ENCODE data around the gene ARRDC2. TPM values are rescaled to one million over a fixed set of nuclear protein-coding genes. Genes with fewer than 3 reads are reported as not detected.

ARRDC2 gene
- total RNA-seq, 2 donors from 2014 or later: 57.1 to 75.9 TPM

- WGBS: 45% methylated on average over 17 of the region's 17 CpGs
- H3K4me1 ChIP-seq (replicated peaks): no peaks in the 10 kb centered on the region
- peak; percentile 56 for DNase-seq (ENCODE audit: low spot score)
Observed at GRCh38 chr19:18013210-18014111, 5.5 kb downstream of the ARRDC2 start.

GRCh38 chr19:18014197-18014596 is 6.2 kb downstream of the ARRDC2 start:
- intact Hi-C loops (cut with DNase I): no loop called here
- H3K27me3 ChIP-seq (replicated peaks; ENCODE audit: insufficient read depth): no peaks in the 10 kb centered on the region
- H3K4me1 ChIP-seq (replicated peaks): no peaks in the 10 kb centered on the region
- no peak overlapping the region for H3K4me3 ChIP-seq
- 80% methylated on average over 6 of the region's 6 CpGs for WGBS
- no peak for DNase-seq (ENCODE audit: low spot score)
- no peaks in the 10 kb centered on the region for H3K9me3 ChIP-seq
- peak overlapping the region; percentile 58 to 61 for H3K27ac ChIP-seq
- TF ChIP-seq CTCF (IDR thresholded peaks at IDR 0.05): no peak
- no peak for TF ChIP-seq POLR2AphosphoS5 (IDR thresholded peaks at IDR 0.05)
- H3K36me3 ChIP-seq: peaks cover 9 to 15% of the 10 kb centered on the region in 2 donors

More at GRCh38 chr19:18013210-18014111, 5.5 kb downstream of the ARRDC2 start:
- peak overlapping the region; percentile 58 to 61 for H3K27ac ChIP-seq
- H3K9me3 ChIP-seq: no peaks in the 10 kb centered on the region
- peak; percentile 43 for TF ChIP-seq POLR2AphosphoS5 (IDR thresholded peaks at IDR 0.05)
- no peak for TF ChIP-seq POLR2A (IDR thresholded peaks at IDR 0.05)
- no peak for TF ChIP-seq CTCF (IDR thresholded peaks at IDR 0.05)
- H3K27me3 ChIP-seq (replicated peaks; ENCODE audit: insufficient read depth): no peaks in the 10 kb centered on the region
- H3K36me3 ChIP-seq: peaks cover 9 to 15% of the 10 kb centered on the region in 2 donors
- no peak overlapping the region for H3K4me3 ChIP-seq
- intact Hi-C loops (cut with DNase I): no loop called here

- WGBS: 92% methylated on average over 14 of the region's 14 CpGs
- no peaks in the 10 kb centered on the region for H3K9me3 ChIP-seq
- DNase-seq (ENCODE audit: low spot score): no peak
- intact Hi-C loops (cut with DNase I): no loop called here
- TF ChIP-seq CTCF (IDR thresholded peaks at IDR 0.05): no peak
- peak overlapping the region; percentile 69 to 70 for H3K27ac ChIP-seq
- H3K36me3 ChIP-seq: no peaks in the 10 kb centered on the region
- peaks cover 10% of the 10 kb centered on the region for H3K4me1 ChIP-seq (replicated peaks)
- H3K27me3 ChIP-seq (replicated peaks; ENCODE audit: insufficient read depth): no peaks in the 10 kb centered on the region
- no peak overlapping the region for H3K4me3 ChIP-seq
Observed at GRCh38 chr19:18016209-18016910, 8.4 kb downstream of the ARRDC2 start.

- Histone ChIP-seq H3K27me3 (replicated peaks; ENCODE audit: insufficient read depth) (no peaks in the 10 kb centered on the region), H3K4me3 (no peak overlapping the region), H3K36me3 (no peaks in the 10 kb centered on the region), H3K9me3 (no peaks in the 10 kb centered on the region), H3K4me1 (replicated peaks) (peaks cover 10% of the 10 kb centered on the region), H3K27ac (peak overlapping the region; percentile 69 to 70)
- no peak for DNase-seq (ENCODE audit: low spot score)
- intact Hi-C loops (cut with DNase I): no loop called here
- WGBS: 58% methylated on average over 15 of the region's 15 CpGs
- TF ChIP-seq POLR2AphosphoS5 (IDR thresholded peaks at IDR 0.05) (peak; percentile 30), CTCF (IDR thresholded peaks at IDR 0.05) (no peak)
Observed at GRCh38 chr19:18017275-18018083, 9.5 kb downstream of the ARRDC2 start.
